Right cardiac atrium (tissue), 5 donors: ENCODE measurements around the gene CCL5. TPM values are rescaled to one million over a fixed set of nuclear protein-coding genes. Genes with fewer than 3 reads are reported as not detected.

ENCODE experiments used
- ATAC-seq, 2 donors: fragments of 200-7000 bp; cut with Tn5 transposase; one replicate each; pipeline versions ENCODE4 v1.8.0 to v1.9.1; 2020; ENCODE audit warnings: moderate library complexity in 2 of 2, mild to moderate bottlenecking in 1 of 2
- DNase-seq, 3 donors: peaks; one replicate each; pipeline ENCODE4 v3.0.0-alpha.2; 2020
- H3K27ac ChIP-seq: one replicate; pipeline ENCODE4 v1.5.1; 2013; ENCODE audit warnings: mild to moderate bottlenecking, low read length, control low read depth, moderate library complexity
- H3K27me3 ChIP-seq: one replicate; pipeline ENCODE4 v1.6.1; 2013; ENCODE audit not compliant: control insufficient read depth, insufficient read depth
- H3K4me1 ChIP-seq: one replicate; pipeline ENCODE4 v1.6.1; 2013; ENCODE audit warnings: low read length; ENCODE audit not compliant: control insufficient read depth, insufficient read depth
- H3K4me3 ChIP-seq: one replicate; pipeline ENCODE4 v1.5.1; 2013; ENCODE audit warnings: low read length, control low read depth
- H3K9me3 ChIP-seq: one replicate; pipeline ENCODE4 v1.6.1; 2013; ENCODE audit warnings: low read length; ENCODE audit not compliant: control insufficient read depth
- WGBS: extraction: QIAGEN DNeasy Blood & Tissue Kit; methylation state at CpG from one replicate; pipeline ENCODE4 v1.1.7; 2013; 5-methylcytosine and 5-hydroxymethylcytosine counted together
- intact Hi-C, 4 donors: fragments of 100-400 bp; cut with DNase I; formaldehyde crosslinking; loops; one replicate each; pipeline versions ENCODE4 v1.11.0 to v1.14.0; 2022 to 2023
- long read RNA-seq, 4 donors: library from polyadenylated mRNA; unstranded; transcript quantifications; one replicate each; pipeline ENCODE4 v2.0.0, GENCODE V29; 2020 to 2021
- polyA plus RNA-seq: library from polyadenylated mRNA; stranded (reverse); fragments of 200-250 nt; gene quantifications from one replicate; pipeline ENCODE4 v1.2.3, GENCODE V29; 2013
- total RNA-seq, 4 donors: library from RNA; stranded (reverse); fragmentation: NEBNext Ultra II Directional; extraction: Animal tissue kit (Norgen Biotek cat#: 25700); gene quantifications; one replicate each; pipeline ENCODE4 v1.2.1, GENCODE V29; 2021
- donor health status: healthy with polysubstance abuse.
- donor health status: DM: no; HTN: yes; CAD: no.
- donor health status: DM: no; HTN: no; CAD: no.
- donor health status: DM: no; HTN: yes; CAD: no; lungs with severe emphysema.
- donor health status: DM: yes; HTN: yes; CAD: no.

CCL5 gene
- 1 to 10 TPM; 1.2 to 3.3 (median 2.3) TPM for total RNA-seq
- polyA plus RNA-seq = 1.6 TPM
- long read RNA-seq, donor 1, partial matches to known transcripts = 0 of 4 reads
- long read RNA-seq, donor 1, other reads (novel, unspliced or antisense) = 1 of 4 reads
- long read RNA-seq, donor 2, partial matches to known transcripts = 0 of 1 reads
- long read RNA-seq, donor 2, other reads (novel, unspliced or antisense) = 0 of 1 reads
- long read RNA-seq, donor 3 = 0 reads
- long read RNA-seq, donor 4 = 0 reads

- Histone ChIP-seq H3K27ac (no peak within 1 kb of the TSS), H3K9me3 (no peaks in the 10 kb centered on the region), H3K27me3 (no peaks in the 10 kb centered on the region), H3K4me3 (no peak within 1 kb of the TSS), H3K4me1 (peaks cover 2% of the 10 kb centered on the region)
- WGBS = 53% methylated on average over 11 of the region's 11 CpGs
- ATAC-seq (peak; percentile 51 to 67), DNase-seq (peak in 1 of 3 donors; percentile 67)
- intact Hi-C loops = no loop called here
Measured at GRCh38 chr17:35879773-35880654, at the start of gene CCL5. CCL5 (minus strand) TSS chr17:35880360.

- no peak for DNase-seq
- no peak for ATAC-seq
- no peaks in the 10 kb centered on the region for H3K9me3 ChIP-seq
- no peaks in the 10 kb centered on the region for H3K27me3 ChIP-seq
- no peak overlapping the region for H3K4me3 ChIP-seq
- H3K27ac ChIP-seq = no peak overlapping the region
- H3K4me1 ChIP-seq = peaks cover 3% of the 10 kb centered on the region
- intact Hi-C loops = no loop called here
Measured at GRCh38 chr17:35927714-35928113, 47.6 kb upstream of the CCL5 start.

DNA sequence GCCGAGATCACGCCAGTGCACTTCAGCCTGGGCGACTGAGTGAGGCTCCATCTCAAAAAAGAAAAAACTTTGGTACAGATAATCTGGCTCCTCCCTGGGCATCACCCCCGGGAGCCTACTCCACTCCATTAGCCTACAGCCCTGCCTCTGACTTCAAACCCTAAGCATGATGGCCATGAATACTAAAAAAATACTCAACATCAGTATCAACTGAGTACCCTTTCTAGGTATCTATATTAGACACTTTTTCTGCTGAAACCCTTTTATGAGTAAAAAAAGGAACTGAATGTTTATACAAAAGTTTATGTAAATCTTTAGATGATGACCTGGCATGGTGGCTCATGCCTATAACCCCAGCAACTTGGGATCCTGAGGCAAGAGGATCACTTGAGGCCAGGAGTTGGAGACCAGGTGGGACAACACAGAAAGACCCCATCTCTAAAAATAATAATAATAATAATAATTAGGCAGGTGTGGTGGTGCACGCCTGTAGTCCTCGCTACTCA is 43.5 kb upstream of the CCL5 start:
- no peak overlapping the region for H3K4me3 ChIP-seq
- WGBS = 98% methylated on average over 6 of the region's 6 CpGs
- intact Hi-C loops = no loop called here
- H3K4me1 ChIP-seq = no peaks in the 10 kb centered on the region
- ATAC-seq (no peak), DNase-seq (no peak)
- no peak overlapping the region for H3K27ac ChIP-seq
- H3K27me3 ChIP-seq = no peaks in the 10 kb centered on the region
- H3K9me3 ChIP-seq = no peaks in the 10 kb centered on the region

- no peaks in the 10 kb centered on the region for H3K27me3 ChIP-seq
- ATAC-seq (no peak), DNase-seq (no peak)
- H3K27ac ChIP-seq = no peak overlapping the region
- H3K9me3 ChIP-seq = no peaks in the 10 kb centered on the region
- 99% methylated on average over 1 of the region's 1 CpG for WGBS
- no peaks in the 10 kb centered on the region for H3K4me1 ChIP-seq
- no peak overlapping the region for H3K4me3 ChIP-seq
- intact Hi-C loops = no loop called here
Measured at GRCh38 chr17:35920229-35920628, 40.1 kb upstream of the CCL5 start.

GRCh38 chr17:35918665-35919064 is 38.5 kb upstream of the CCL5 start:
- WGBS = 59% methylated on average over 3 of the region's 3 CpGs
- intact Hi-C loops = no loop called here
- Histone ChIP-seq H3K4me3 (no peak overlapping the region), H3K27ac (no peak overlapping the region), H3K27me3 (no peaks in the 10 kb centered on the region), H3K9me3 (no peaks in the 10 kb centered on the region), H3K4me1 (no peaks in the 10 kb centered on the region)
- DNase-seq = no peak
- ATAC-seq = no peak

GRCh38 chr17:35917519-35918213 is 37.5 kb upstream of the CCL5 start:
- no peaks in the 10 kb centered on the region for H3K4me1 ChIP-seq
- whole genome bisulfite sequencing = 92% methylated on average over 29 of the region's 29 CpGs
- H3K4me3 ChIP-seq = no peak overlapping the region
- peak in 1 of 3 donors; percentile 50 for DNase-seq
- intact Hi-C loops = no loop called here
- H3K27me3 ChIP-seq = no peaks in the 10 kb centered on the region
- H3K9me3 ChIP-seq = no peaks in the 10 kb centered on the region
- no peak for ATAC-seq
- no peak overlapping the region for H3K27ac ChIP-seq

- WGBS = 75% methylated on average over 3 of the region's 3 CpGs
- ATAC-seq (no peak), DNase-seq (no peak)
- intact Hi-C loops = no loop called here
- no peak overlapping the region for H3K27ac ChIP-seq
- no peaks in the 10 kb centered on the region for H3K27me3 ChIP-seq
- no peaks in the 10 kb centered on the region for H3K9me3 ChIP-seq
- no peak overlapping the region for H3K4me3 ChIP-seq
- no peaks in the 10 kb centered on the region for H3K4me1 ChIP-seq
Measured at GRCh38 chr17:35915153-35915964, 35.2 kb upstream of the CCL5 start.

DNA sequence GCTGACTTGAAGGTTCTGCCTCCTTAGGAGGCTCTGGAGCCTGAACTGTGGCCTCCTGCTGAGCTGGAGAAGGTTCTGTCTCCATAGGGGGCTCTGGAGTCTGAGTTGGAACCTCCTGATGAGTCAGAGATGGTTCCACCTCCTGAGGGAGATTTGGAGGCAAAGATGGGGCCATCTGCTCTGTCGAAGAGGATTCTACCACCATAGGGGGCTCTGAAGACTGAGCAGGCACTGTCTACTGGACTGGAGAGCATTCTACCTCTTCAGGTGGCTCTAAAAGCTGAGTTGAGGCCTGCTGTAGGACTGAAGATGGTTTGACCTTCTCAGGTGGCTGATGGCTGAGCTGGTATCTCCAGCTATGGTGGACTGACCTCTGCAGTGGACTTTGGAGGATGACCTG is 34.2 kb upstream of the CCL5 start:
- intact Hi-C loops = no loop called here
- DNase-seq = no peak
- WGBS = 94% methylated on average over 1 of the region's 1 CpG

DNA sequence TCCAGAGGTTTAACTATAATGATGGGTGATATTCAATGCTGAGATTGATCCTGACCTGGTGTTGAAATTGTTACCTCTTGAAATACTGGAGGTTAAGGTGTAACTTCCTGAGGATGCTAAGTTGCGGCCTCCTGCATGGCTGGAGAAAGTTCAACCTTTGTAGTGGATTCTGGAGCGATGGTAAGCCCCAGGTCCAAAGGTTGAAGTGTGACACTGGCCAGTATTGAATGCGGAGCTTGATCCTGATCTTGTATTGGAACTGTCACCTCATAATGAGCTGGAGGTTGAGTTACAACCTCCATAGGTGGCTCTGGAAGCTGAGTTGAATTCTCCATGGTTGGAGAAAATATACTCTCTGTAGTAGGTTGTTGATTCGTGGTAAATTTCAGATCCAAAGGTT is 33.4 kb upstream of the CCL5 start:
- H3K4me3 ChIP-seq = no peak overlapping the region
- no peaks in the 10 kb centered on the region for H3K4me1 ChIP-seq
- intact Hi-C loops = no loop called here
- no peaks in the 10 kb centered on the region for H3K27me3 ChIP-seq
- no peaks in the 10 kb centered on the region for H3K9me3 ChIP-seq
- WGBS = 87% methylated on average over 4 of the region's 4 CpGs
- no peak for DNase-seq
- no peak for ATAC-seq
- H3K27ac ChIP-seq = no peak overlapping the region

More for the DNA sequence above, 34.2 kb upstream of the CCL5 start:
- Histone ChIP-seq H3K9me3 (no peaks in the 10 kb centered on the region), H3K4me3 (no peak overlapping the region), H3K27ac (no peak overlapping the region), H3K27me3 (no peaks in the 10 kb centered on the region), H3K4me1 (no peaks in the 10 kb centered on the region)
- ATAC-seq = no peak

DNA sequence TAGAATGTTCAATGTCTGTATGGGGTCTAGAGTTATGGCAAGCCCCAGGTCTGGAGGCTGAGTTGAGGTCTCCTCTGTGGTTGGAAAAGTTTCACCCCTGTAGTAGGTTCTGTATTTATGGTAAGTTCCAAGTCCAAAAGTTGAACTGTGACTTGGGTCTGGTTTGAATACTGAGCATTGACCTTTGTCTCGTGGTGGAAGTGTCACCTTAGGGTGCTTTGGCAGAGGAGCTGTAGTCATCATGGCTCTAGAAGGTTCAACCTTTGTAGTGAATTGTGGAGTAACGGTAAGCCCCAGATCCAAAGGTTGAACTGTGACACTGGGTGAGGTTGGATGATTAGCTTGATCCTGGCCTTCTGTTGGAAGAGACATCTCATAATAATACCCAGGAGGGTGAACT is 32.8 kb upstream of the CCL5 start:
- intact Hi-C loops = no loop called here
- WGBS = 82% methylated on average over 2 of the region's 2 CpGs
- Histone ChIP-seq H3K27me3 (no peaks in the 10 kb centered on the region), H3K4me3 (no peak overlapping the region), H3K27ac (no peak overlapping the region), H3K9me3 (no peaks in the 10 kb centered on the region), H3K4me1 (no peaks in the 10 kb centered on the region)
- DNase-seq (no peak), ATAC-seq (no peak)
